Aorta (tissue), 5 donors: ENCODE results near the gene FGF19. TPM values are rescaled to one million over a fixed set of nuclear protein-coding genes. Genes with fewer than 3 reads are reported as not detected.

ENCODE experiments used
- ATAC-seq: fragments of 200-7000 bp; cut with Tn5 transposase; one replicate; pipeline ENCODE4 v1.9.1; 2022; ENCODE audit warnings: moderate library complexity; ENCODE audit not compliant: low FRiP score
- DNase-seq, 2 donors: peaks; one replicate each; pipeline ENCODE4 v3.0.0-alpha.2; 2020
- H3K27ac ChIP-seq, 2 donors: one replicate each; pipeline ENCODE4 v1.5.1; 2013; ENCODE audit warnings: low read length in 2 of 2, mild to moderate bottlenecking in 2 of 2, moderate library complexity in 2 of 2, control low read depth in 1 of 2, inconsistent platforms in 1 of 2, low read depth in 1 of 2
- H3K27me3 ChIP-seq, 2 donors: one replicate each; pipeline ENCODE4 v1.6.1; 2013; ENCODE audit warnings: control low read depth in 1 of 2, low read length in 1 of 2, mild to moderate bottlenecking in 1 of 2, moderate library complexity in 1 of 2; ENCODE audit not compliant: insufficient read depth in 2 of 2, control insufficient read depth in 1 of 2
- H3K36me3 ChIP-seq, 2 donors: one replicate each; pipeline ENCODE4 v1.6.1; 2013; ENCODE audit warnings: control low read depth in 1 of 2, low read length in 1 of 2, mild to moderate bottlenecking in 1 of 2; ENCODE audit not compliant: insufficient read depth in 2 of 2, control insufficient read depth in 1 of 2
- H3K4me1 ChIP-seq, 2 donors: one replicate each; pipeline ENCODE4 v1.6.1; 2013; ENCODE audit warnings: low read length in 2 of 2, control low read depth in 1 of 2, mild to moderate bottlenecking in 1 of 2, moderate library complexity in 1 of 2; ENCODE audit not compliant: insufficient read depth in 2 of 2, control insufficient read depth in 1 of 2
- H3K4me3 ChIP-seq, 2 donors: one replicate each; pipeline ENCODE4 v1.5.1; 2013; ENCODE audit warnings: low read length in 2 of 2, control low read depth in 1 of 2, mild to moderate bottlenecking in 1 of 2
- H3K9me3 ChIP-seq: one replicate; pipeline ENCODE4 v1.6.1; 2013; ENCODE audit warnings: mild to moderate bottlenecking, low read length; ENCODE audit not compliant: control insufficient read depth
- WGBS, 2 donors: extraction: QIAGEN DNeasy Blood & Tissue Kit; methylation state at CpG; one replicate each; pipeline ENCODE4 v1.1.7; 2013; 5-methylcytosine and 5-hydroxymethylcytosine counted together
- intact Hi-C, 2 donors: fragments of 100-400 bp; cut with DNase I; formaldehyde crosslinking; loops; one replicate each; pipeline versions ENCODE4 v1.14.2 to v1.15.0; 2022
- polyA plus RNA-seq, 2 donors: library from polyadenylated mRNA; stranded (reverse); fragments of 200-250 nt; gene quantifications; one replicate each; pipeline ENCODE4 v1.2.3, GENCODE V29; 2013
- total RNA-seq, 2 donors: library from RNA; stranded (reverse); fragmentation: NEBNext Ultra II Directional; extraction: Animal tissue kit (Norgen Biotek cat#: 25700); gene quantifications; one replicate each; pipeline ENCODE4 v1.2.1, GENCODE V29; 2021
- donor health status: healthy with polysubstance abuse.
- donor health status: Bipolar disorder and iron deficiency.
- donor health status: DM: no; HTN: no; CAD: no.
- donor health status: DM: no; HTN: no; CAD: no.
- donor health status: DM: yes; HTN: yes; CAD: no.

Gene FGF19
- total and polyA plus RNA-seq, 4 donors: not detected

DNA sequence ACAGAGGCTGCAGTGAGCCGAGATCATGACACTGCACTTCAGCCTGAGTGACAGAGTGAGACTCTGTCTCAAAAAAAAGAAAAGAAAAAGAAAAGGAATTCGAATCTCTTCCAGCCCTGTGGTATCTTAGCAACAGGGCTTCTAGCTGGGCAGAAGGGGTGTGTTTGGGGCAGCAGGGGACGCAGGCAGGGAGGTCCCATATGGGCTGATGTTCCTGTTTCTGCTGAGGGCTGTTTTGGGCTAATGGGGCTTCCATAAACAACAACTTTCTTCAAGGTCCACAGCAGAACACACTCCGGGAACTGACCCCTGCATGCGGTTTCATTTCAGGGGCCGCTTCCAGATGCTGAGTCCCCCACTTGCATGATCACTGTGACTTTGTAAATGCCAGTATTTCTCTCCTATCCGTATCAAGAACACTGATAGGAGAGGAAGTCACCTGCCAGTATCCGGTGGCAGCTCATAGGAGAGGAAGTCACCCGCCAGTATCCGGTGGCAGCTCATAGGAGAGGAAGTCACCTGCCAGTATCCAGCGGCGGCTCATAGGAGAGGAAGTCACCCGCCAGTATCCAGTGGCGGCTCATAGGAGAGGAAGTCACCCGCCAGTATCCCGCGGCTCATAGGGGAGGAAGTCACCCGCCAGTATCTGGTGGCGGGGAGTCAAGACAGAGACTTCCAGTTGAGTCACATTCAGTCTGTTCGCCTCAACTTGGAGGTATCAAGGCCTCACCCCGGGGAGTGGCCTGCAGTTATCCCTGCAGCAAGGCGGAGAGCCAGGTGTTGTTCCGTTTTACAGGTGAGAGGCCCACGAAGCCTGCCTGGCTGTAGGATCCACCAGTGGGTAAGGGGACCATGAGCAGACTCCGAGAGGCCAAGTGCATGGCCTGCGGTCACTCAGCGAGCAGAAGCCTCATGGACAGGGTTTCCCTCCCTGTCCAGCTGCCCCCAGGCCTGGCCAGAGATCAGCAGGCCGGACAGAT is 8.3 kb upstream of the FGF19 start:
- DNase-seq (no peak), ATAC-seq (no peak)
- no peaks in the 10 kb centered on the region for H3K9me3 ChIP-seq
- no peaks in the 10 kb centered on the region for H3K27me3 ChIP-seq
- H3K27ac ChIP-seq: no peak overlapping the region
- no peaks in the 10 kb centered on the region for H3K36me3 ChIP-seq
- WGBS, 2 donors: 79% methylated on average over 28 of the region's 28 CpGs
- intact Hi-C loops: no loop called here
- no peaks in the 10 kb centered on the region for H3K4me1 ChIP-seq
- no peak overlapping the region for H3K4me3 ChIP-seq

GRCh38 chr11:69708736-69709401 is 5.0 kb upstream of the FGF19 start:
- intact Hi-C loops: no loop called here
- Histone ChIP-seq H3K27ac (no peak overlapping the region), H3K9me3 (no peaks in the 10 kb centered on the region), H3K27me3 (no peaks in the 10 kb centered on the region), H3K4me1 (no peaks in the 10 kb centered on the region), H3K4me3 (no peak overlapping the region), H3K36me3 (no peaks in the 10 kb centered on the region)
- ATAC-seq: no peak
- 74 to 75% methylated on average over 15 of the region's 15 CpGs for WGBS, 2 donors
- DNase-seq: no peak

- no peaks in the 10 kb centered on the region for H3K27me3 ChIP-seq
- intact Hi-C loops: no loop called here
- H3K27ac ChIP-seq: no peak overlapping the region
- H3K36me3 ChIP-seq: no peaks in the 10 kb centered on the region
- DNase-seq (no peak), ATAC-seq (no peak)
- no peaks in the 10 kb centered on the region for H3K9me3 ChIP-seq
- 47 to 48% methylated on average over 7 of the region's 7 CpGs for WGBS, 2 donors
- no peak overlapping the region for H3K4me3 ChIP-seq
- no peaks in the 10 kb centered on the region for H3K4me1 ChIP-seq
These were observed 3.4 kb upstream of the FGF19 start for GRCh38 chr11:69707176-69707575.

DNA sequence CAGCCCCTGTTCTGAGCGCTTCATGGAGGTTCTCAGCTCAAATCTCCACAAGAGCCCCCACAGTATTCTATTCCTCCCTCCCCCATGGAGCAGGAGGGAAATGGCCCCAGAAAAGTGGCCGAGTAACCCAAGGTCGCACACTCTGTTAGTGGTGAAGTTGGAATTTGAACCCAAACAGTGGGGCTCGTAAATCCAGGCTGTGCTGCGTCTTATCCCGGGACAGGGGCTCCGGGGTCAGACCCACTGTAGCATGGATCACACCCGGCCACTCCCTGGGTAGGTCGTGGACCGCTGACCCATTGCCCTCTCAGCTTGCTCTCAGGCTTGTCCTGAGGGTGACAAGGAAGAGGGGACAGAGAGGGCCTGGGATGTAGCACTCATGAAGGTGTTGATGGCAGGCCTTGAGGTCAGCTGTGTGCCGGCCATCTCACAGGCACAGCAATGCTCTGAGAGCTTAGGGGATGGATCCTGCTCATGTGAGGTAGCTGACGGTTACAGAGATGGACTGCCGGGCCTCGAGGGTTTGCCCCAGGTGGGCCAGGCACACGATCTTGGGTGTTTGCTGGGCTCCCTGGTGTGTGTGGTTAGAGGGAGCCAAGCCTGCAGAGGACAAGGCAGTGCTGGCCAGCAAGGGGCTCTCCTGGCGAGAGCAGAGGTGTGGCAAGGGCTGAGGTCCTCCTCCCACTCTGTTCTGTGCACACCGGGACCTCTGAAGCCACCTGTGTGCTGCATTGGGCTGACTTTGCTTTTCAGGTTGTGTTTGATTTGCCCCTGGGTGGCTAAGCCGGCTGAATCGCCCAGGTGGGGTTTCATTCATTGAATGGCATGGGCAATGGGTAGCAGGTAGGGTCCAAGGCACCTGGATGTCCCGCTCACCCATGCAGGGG is 2.3 kb upstream of the FGF19 start:
- Histone ChIP-seq H3K4me1 (no peaks in the 10 kb centered on the region), H3K27me3 (no peaks in the 10 kb centered on the region), H3K4me3 (no peak overlapping the region), H3K36me3 (no peaks in the 10 kb centered on the region), H3K9me3 (no peaks in the 10 kb centered on the region), H3K27ac (no peak overlapping the region)
- ATAC-seq (no peak), DNase-seq (no peak)
- intact Hi-C loops: no loop called here
- 66 to 72% methylated on average over 20 of the region's 20 CpGs for WGBS, 2 donors

- intact Hi-C loops: no loop called here
- 43 to 45% methylated on average over 18 of the region's 18 CpGs for WGBS, 2 donors
- H3K36me3 ChIP-seq: no peaks in the 10 kb centered on the region
- no peak overlapping the region for H3K4me3 ChIP-seq
- no peak for ATAC-seq
- no peak for DNase-seq
- no peaks in the 10 kb centered on the region for H3K9me3 ChIP-seq
- no peak overlapping the region for H3K27ac ChIP-seq
- no peaks in the 10 kb centered on the region for H3K4me1 ChIP-seq
- no peaks in the 10 kb centered on the region for H3K27me3 ChIP-seq
These were observed 1.6 kb upstream of the FGF19 start for GRCh38 chr11:69705351-69705811.

DNA sequence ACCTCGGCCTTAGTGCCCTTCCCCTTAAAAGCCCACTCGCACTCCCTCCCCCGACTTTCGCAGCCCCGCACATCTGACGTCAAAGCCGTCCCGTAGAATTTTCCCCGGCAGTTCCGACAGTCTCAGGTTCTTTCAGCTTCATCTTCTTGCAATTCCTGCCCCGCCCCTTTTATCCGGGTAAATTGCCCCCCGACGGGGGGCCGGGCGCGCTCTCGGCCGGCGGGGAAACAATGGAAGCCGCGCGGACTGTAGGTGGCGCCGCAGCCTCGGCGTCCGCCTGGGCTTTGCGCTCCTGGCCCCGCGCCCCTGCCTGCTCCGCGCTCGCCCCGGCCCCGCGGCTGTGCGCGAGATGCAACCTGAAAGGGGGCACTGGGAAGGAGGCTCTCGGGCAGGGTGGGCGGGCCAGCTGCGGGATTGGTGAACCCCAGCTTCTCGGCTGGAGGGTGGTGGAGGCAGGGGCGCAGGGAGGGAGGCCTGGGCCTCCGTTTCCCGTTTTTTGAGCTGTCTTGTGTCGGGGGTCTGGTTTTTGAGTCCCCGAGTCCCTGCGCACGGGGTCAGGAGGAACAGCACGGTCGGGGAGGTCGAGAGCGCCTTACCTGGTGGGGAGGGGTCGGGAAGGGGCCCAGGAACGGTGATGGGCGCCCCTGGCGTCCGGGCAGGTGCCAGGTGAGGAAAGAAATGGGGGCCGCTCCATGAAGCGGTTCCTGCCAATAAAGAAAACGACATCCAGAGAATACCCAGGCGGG is 859 bp upstream of the FGF19 start:
- no peaks in the 10 kb centered on the region for H3K9me3 ChIP-seq
- H3K4me3 ChIP-seq: peak overlapping the region in 1 of 2 donors; percentile 1
- WGBS, 2 donors: 4 to 5% methylated on average over 53 to 63 of the region's 63 CpGs
- ATAC-seq: no peak
- H3K36me3 ChIP-seq: no peaks in the 10 kb centered on the region
- H3K27me3 ChIP-seq: no peaks in the 10 kb centered on the region
- intact Hi-C loops: no loop called here
- H3K27ac ChIP-seq: no peak overlapping the region
- no peaks in the 10 kb centered on the region for H3K4me1 ChIP-seq
- no peak for DNase-seq

GRCh38 chr11:69703453-69703767 is 412 bp downstream of the FGF19 start:
- no peak for DNase-seq
- Histone ChIP-seq H3K4me3 (no peak overlapping the region), H3K4me1 (no peaks in the 10 kb centered on the region), H3K36me3 (no peaks in the 10 kb centered on the region), H3K9me3 (no peaks in the 10 kb centered on the region), H3K27me3 (no peaks in the 10 kb centered on the region), H3K27ac (no peak overlapping the region)
- no peak for ATAC-seq
- intact Hi-C loops: no loop called here
- 2% methylated on average over 7 to 34 of the region's 34 CpGs for WGBS, 2 donors
